ENCODE data around the gene TRPM3.
A peak's percentile ranks its signal among the peaks of the same experiment; 100 is the strongest.

Gene TRPM3

GRCh38 chr9:70569791-70570190, 551.6 kb downstream of the TRPM3 start:
- Mint-ChIP-seq H3K27me3 (ENCODE audit: low read depth) (peaks cover 6% of the 10 kb centered on the region), H3K9me3 (no peaks in the 10 kb centered on the region), H3K4me1 (ENCODE audit: low read depth) (peaks cover 22% of the 10 kb centered on the region), H3K27ac (no peak overlapping the region), H3K4me3 (no peak overlapping the region), H3K36me3 (ENCODE audit: low read depth) (peaks cover 6% of the 10 kb centered on the region)

GRCh38 chr9:70569070-70569772, 552.2 kb downstream of the TRPM3 start:
- Mint-ChIP-seq H3K4me1 (ENCODE audit: low read depth) (peaks cover 24% of the 10 kb centered on the region), H3K9me3 (no peaks in the 10 kb centered on the region), H3K27me3 (ENCODE audit: low read depth) (peaks cover 2% of the 10 kb centered on the region), H3K4me3 (no peak overlapping the region), H3K36me3 (ENCODE audit: low read depth) (peaks cover 4% of the 10 kb centered on the region), H3K27ac (no peak overlapping the region)

- H3K27me3 Mint-ChIP-seq (ENCODE audit: low read depth) = no peaks in the 10 kb centered on the region
- no peaks in the 10 kb centered on the region for H3K9me3 Mint-ChIP-seq
- peaks cover 4% of the 10 kb centered on the region for H3K36me3 Mint-ChIP-seq (ENCODE audit: low read depth)
- no peak overlapping the region for H3K27ac Mint-ChIP-seq
- H3K4me1 Mint-ChIP-seq (ENCODE audit: low read depth) = peaks cover 39% of the 10 kb centered on the region
- H3K4me3 Mint-ChIP-seq = no peak overlapping the region
Measured at GRCh38 chr9:70567511-70567910, 553.9 kb downstream of the TRPM3 start.

GRCh38 chr9:70566751-70567150, 554.7 kb downstream of the TRPM3 start:
- peaks cover 42% of the 10 kb centered on the region for H3K4me1 Mint-ChIP-seq (ENCODE audit: low read depth)
- H3K27me3 Mint-ChIP-seq (ENCODE audit: low read depth) = no peaks in the 10 kb centered on the region
- no peak overlapping the region for H3K4me3 Mint-ChIP-seq
- H3K9me3 Mint-ChIP-seq = no peaks in the 10 kb centered on the region
- H3K36me3 Mint-ChIP-seq (ENCODE audit: low read depth) = peaks cover 4% of the 10 kb centered on the region
- H3K27ac Mint-ChIP-seq = no peak overlapping the region

GRCh38 chr9:70566066-70566465, 555.4 kb downstream of the TRPM3 start:
- no peaks in the 10 kb centered on the region for H3K9me3 Mint-ChIP-seq
- H3K36me3 Mint-ChIP-seq (ENCODE audit: low read depth) = peaks cover 4% of the 10 kb centered on the region
- H3K27me3 Mint-ChIP-seq (ENCODE audit: low read depth) = no peaks in the 10 kb centered on the region
- H3K4me1 Mint-ChIP-seq (ENCODE audit: low read depth) = peaks cover 44% of the 10 kb centered on the region
- H3K27ac Mint-ChIP-seq = peak overlapping the region; percentile 1
- no peak overlapping the region for H3K4me3 Mint-ChIP-seq

- Mint-ChIP-seq H3K27ac (peak overlapping the region; percentile 98), H3K9me3 (no peaks in the 10 kb centered on the region), H3K4me1 (ENCODE audit: low read depth) (peaks cover 45% of the 10 kb centered on the region), H3K36me3 (ENCODE audit: low read depth) (peaks cover 4% of the 10 kb centered on the region), H3K27me3 (ENCODE audit: low read depth) (no peaks in the 10 kb centered on the region), H3K4me3 (peak overlapping the region; percentile 59)
Measured at GRCh38 chr9:70564468-70565335, 556.7 kb downstream of the TRPM3 start.

GRCh38 chr9:70563431-70564204, 557.8 kb downstream of the TRPM3 start:
- H3K4me1 Mint-ChIP-seq (ENCODE audit: low read depth) = peaks cover 53% of the 10 kb centered on the region
- peak overlapping the region; percentile 59 for H3K4me3 Mint-ChIP-seq
- no peaks in the 10 kb centered on the region for H3K9me3 Mint-ChIP-seq
- H3K27me3 Mint-ChIP-seq (ENCODE audit: low read depth) = no peaks in the 10 kb centered on the region
- H3K27ac Mint-ChIP-seq = peak overlapping the region; percentile 98
- peaks cover 7% of the 10 kb centered on the region for H3K36me3 Mint-ChIP-seq (ENCODE audit: low read depth)

- peak overlapping the region; percentile 98 for H3K27ac Mint-ChIP-seq
- H3K27me3 Mint-ChIP-seq (ENCODE audit: low read depth) = no peaks in the 10 kb centered on the region
- H3K36me3 Mint-ChIP-seq (ENCODE audit: low read depth) = peaks cover 7% of the 10 kb centered on the region
- H3K9me3 Mint-ChIP-seq = no peaks in the 10 kb centered on the region
- H3K4me3 Mint-ChIP-seq = peak overlapping the region; percentile 59
- peaks cover 53% of the 10 kb centered on the region for H3K4me1 Mint-ChIP-seq (ENCODE audit: low read depth)
Measured at GRCh38 chr9:70563010-70563409, 558.4 kb downstream of the TRPM3 start.

GRCh38 chr9:70561786-70562395, 559.5 kb downstream of the TRPM3 start:
- Mint-ChIP-seq H3K9me3 (no peaks in the 10 kb centered on the region), H3K4me3 (no peak overlapping the region), H3K27ac (no peak overlapping the region), H3K36me3 (ENCODE audit: low read depth) (peaks cover 6% of the 10 kb centered on the region), H3K27me3 (ENCODE audit: low read depth) (no peaks in the 10 kb centered on the region), H3K4me1 (ENCODE audit: low read depth) (peaks cover 47% of the 10 kb centered on the region)

GRCh38 chr9:70561111-70561510, 560.3 kb downstream of the TRPM3 start:
- peaks cover 41% of the 10 kb centered on the region for H3K4me1 Mint-ChIP-seq (ENCODE audit: low read depth)
- no peaks in the 10 kb centered on the region for H3K27me3 Mint-ChIP-seq (ENCODE audit: low read depth)
- H3K36me3 Mint-ChIP-seq (ENCODE audit: low read depth) = peaks cover 6% of the 10 kb centered on the region
- no peak overlapping the region for H3K4me3 Mint-ChIP-seq
- H3K27ac Mint-ChIP-seq = no peak overlapping the region
- no peaks in the 10 kb centered on the region for H3K9me3 Mint-ChIP-seq

- Mint-ChIP-seq H3K36me3 (ENCODE audit: low read depth) (peaks cover 6% of the 10 kb centered on the region), H3K27me3 (ENCODE audit: low read depth) (no peaks in the 10 kb centered on the region), H3K27ac (no peak overlapping the region), H3K4me3 (no peak overlapping the region), H3K9me3 (no peaks in the 10 kb centered on the region), H3K4me1 (ENCODE audit: low read depth) (peaks cover 39% of the 10 kb centered on the region)
Measured at GRCh38 chr9:70559102-70559501, 562.3 kb downstream of the TRPM3 start.

GRCh38 chr9:70557661-70558369, 563.6 kb downstream of the TRPM3 start:
- Mint-ChIP-seq H3K4me1 (ENCODE audit: low read depth) (peaks cover 29% of the 10 kb centered on the region), H3K9me3 (no peaks in the 10 kb centered on the region), H3K27me3 (ENCODE audit: low read depth) (no peaks in the 10 kb centered on the region), H3K27ac (no peak overlapping the region), H3K36me3 (ENCODE audit: low read depth) (peaks cover 5% of the 10 kb centered on the region), H3K4me3 (no peak overlapping the region)

GRCh38 chr9:70556771-70557170, 564.6 kb downstream of the TRPM3 start:
- Mint-ChIP-seq H3K4me3 (no peak overlapping the region), H3K27ac (no peak overlapping the region), H3K9me3 (no peaks in the 10 kb centered on the region)

GRCh38 chr9:70554881-70555280, 566.5 kb downstream of the TRPM3 start:
- peaks cover 25% of the 10 kb centered on the region for H3K4me1 Mint-ChIP-seq (ENCODE audit: low read depth)
- no peaks in the 10 kb centered on the region for H3K9me3 Mint-ChIP-seq
- peaks cover 3% of the 10 kb centered on the region for H3K36me3 Mint-ChIP-seq (ENCODE audit: low read depth)
- no peak overlapping the region for H3K4me3 Mint-ChIP-seq
- H3K27ac Mint-ChIP-seq = no peak overlapping the region
- H3K27me3 Mint-ChIP-seq (ENCODE audit: low read depth) = no peaks in the 10 kb centered on the region

More at GRCh38 chr9:70556771-70557170, 564.6 kb downstream of the TRPM3 start:
- Mint-ChIP-seq H3K27me3 (ENCODE audit: low read depth) (no peaks in the 10 kb centered on the region), H3K36me3 (ENCODE audit: low read depth) (peaks cover 3% of the 10 kb centered on the region), H3K4me1 (ENCODE audit: low read depth) (peaks cover 23% of the 10 kb centered on the region)

Measured in T-helper 1 cell treated with Interleukin-12 subunit alpha and Interleukin-12 subunit beta and Interleukin-4 antibody, amounts not matched to agents 30 μg/mL and 1 μg/mL, for 36 hours (primary cell).